ENCODE data around the gene CASP12. TPM values are rescaled to one million over a fixed set of nuclear protein-coding genes. Genes with fewer than 3 reads are reported as not detected.

Gene CASP12
- total RNA-seq, 1 donor from 2014 or later, result 6.5 TPM

DNA sequence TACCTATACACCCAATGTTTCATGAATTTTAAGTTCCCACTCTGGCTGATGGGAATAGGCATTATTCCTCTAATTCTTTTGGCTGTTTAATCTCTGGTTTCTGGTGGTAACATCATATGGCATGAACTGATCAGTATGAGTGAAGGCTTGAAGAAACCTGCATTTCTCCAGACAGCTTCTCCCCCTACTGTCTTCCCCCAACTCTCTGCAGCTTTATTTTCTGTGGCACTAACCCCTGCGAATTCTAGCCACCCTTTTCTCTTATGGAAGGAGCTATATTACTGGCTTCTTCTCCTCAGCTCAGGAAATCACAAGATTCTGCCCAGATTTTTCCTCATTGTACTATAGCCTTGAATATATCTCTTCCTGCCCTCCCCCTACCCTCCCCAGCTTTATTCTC is 57.1 kb downstream of the CASP12 start:
- DNase-seq (ENCODE audit: low read depth in 2 of 2), result no peak

DNA sequence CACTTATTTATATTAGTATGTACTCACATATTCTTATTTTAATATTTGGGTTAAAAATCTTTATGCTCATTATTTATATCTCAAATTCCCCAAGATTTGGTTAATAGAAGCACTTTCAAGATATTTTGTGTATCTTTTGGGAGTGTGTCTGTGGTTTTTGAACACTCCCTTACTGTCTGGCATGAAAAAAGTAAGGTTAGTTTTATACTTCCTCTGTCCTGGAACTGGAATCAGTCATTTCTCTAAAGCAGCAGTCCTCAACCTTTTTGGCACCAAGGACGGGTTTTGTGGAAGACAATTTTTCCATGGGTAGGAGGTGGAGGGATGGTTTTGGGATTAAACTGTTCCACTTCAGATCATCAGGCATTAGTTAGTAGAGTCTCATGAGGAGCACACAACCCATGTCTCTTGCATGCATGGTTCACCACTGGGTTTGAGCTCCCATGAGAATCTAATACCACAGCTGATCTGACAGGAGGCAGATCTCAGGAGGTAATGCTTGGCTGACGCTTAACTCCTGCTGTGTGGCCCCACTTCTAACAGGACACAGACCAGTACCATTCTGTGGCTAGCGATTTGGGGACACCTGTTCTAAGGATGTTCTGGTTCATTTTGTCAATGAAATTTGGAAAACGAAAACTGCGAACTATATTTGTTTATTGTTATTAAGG is 60.2 kb downstream of the CASP12 start:
- DNase-seq (ENCODE audit: low read depth in 2 of 2), result no peak

DNA sequence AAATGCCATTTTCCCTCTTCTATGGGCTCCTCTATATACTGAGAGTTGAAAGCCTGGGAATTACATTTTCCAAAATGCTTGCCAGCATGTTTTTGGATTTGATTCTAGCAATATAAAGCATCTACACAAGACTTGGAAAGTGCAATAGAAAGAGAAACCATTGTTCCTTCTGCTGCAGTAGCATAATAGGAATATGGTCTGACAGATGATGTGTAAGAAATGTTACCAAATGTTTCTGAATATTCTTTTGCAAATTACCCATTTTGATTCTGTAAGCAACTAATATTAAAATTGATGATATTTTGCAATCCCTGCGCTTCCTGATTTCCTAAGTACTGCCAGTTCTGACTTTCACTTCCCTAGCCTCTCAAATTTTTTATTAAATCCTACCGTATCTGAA is 61.6 kb downstream of the CASP12 start:
- DNase-seq (ENCODE audit: low read depth in 2 of 2), result no peak

Other genes starting within 250 kb of the CASP12 start
- gene CASP4, start 70.1 kb upstream of the CASP12 start, total RNA-seq, result 177 and 268 TPM in 2 replicates
- not detected in 2 replicates for gene CASP5, start 124.7 kb upstream of the CASP12 start, total RNA-seq
- gene CASP1, start 136.7 kb upstream of the CASP12 start, total RNA-seq, result 22.7 and 25.4 TPM in 2 replicates
- gene CARD16, start 146.9 kb upstream of the CASP12 start, total RNA-seq, result 53.5 and 65.6 TPM in 2 replicates
- gene CARD18, start 241.3 kb upstream of the CASP12 start, total RNA-seq, result not detected in 2 replicates

Data from dermis microvascular lymphatic vessel endothelial cell (primary cell).